NCI-H1930 (cell line): ENCODE measurements around the gene PPP1CB.
A peak's percentile ranks its signal among the peaks of the same experiment; 100 is the strongest.
"Not testable (repeated sequence)": the region's sequence is repeated elsewhere in the genome, so short reads cannot be mapped to it uniquely, and the experiment has no call there.

Experiments used
- DNase-seq, 2 experiments: peaks; one replicate each; lab custom pipeline; 2025; lab: John Stamatoyannopoulos, UW

Gene PPP1CB

GRCh38 chr2:28751252-28751955 is at the start of gene PPP1CB:
PPP1CB (plus strand) TSS chr2:28751830; CDS start chr2:28752125, 295 bp downstream.
- peak; percentile 93 to 95 for DNase-seq

- no peak for DNase-seq
These were observed 49.2 kb upstream of the PPP1CB start for GRCh38 chr2:28702415-28702861.

- no peak for DNase-seq
These were observed 48.8 kb upstream of the PPP1CB start for GRCh38 chr2:28702878-28703277.

- no peak for DNase-seq
These were observed 47.0 kb upstream of the PPP1CB start for GRCh38 chr2:28704621-28705020.

- DNase-seq, result no peak
These were observed 45.7 kb upstream of the PPP1CB start for GRCh38 chr2:28705751-28706440.

- DNase-seq, result no peak
These were observed 44.0 kb upstream of the PPP1CB start for GRCh38 chr2:28707592-28707991.

GRCh38 chr2:28709101-28709500 is 42.5 kb upstream of the PPP1CB start:
- no peak for DNase-seq

- no peak for DNase-seq
These were observed 41.1 kb upstream of the PPP1CB start for GRCh38 chr2:28710545-28710944.

- no peak for DNase-seq
These were observed 37.9 kb upstream of the PPP1CB start for GRCh38 chr2:28713577-28714298.

- no peak for DNase-seq
These were observed 35.3 kb upstream of the PPP1CB start for GRCh38 chr2:28716265-28716865.

GRCh38 chr2:28717339-28717758 is 34.3 kb upstream of the PPP1CB start:
- no peak for DNase-seq

GRCh38 chr2:28720345-28720744 is 31.3 kb upstream of the PPP1CB start:
- DNase-seq, result no peak

- no peak for DNase-seq
These were observed 29.9 kb upstream of the PPP1CB start for GRCh38 chr2:28721601-28722191.

- no peak for DNase-seq
These were observed 26.5 kb upstream of the PPP1CB start for GRCh38 chr2:28725021-28725711.

GRCh38 chr2:28726177-28726576 is 25.5 kb upstream of the PPP1CB start:
- no peak for DNase-seq

GRCh38 chr2:28729698-28730097 is 21.9 kb upstream of the PPP1CB start:
- no peak for DNase-seq

- DNase-seq, result no peak
These were observed 20.9 kb upstream of the PPP1CB start for GRCh38 chr2:28730641-28731146.

GRCh38 chr2:28735511-28735910 is 16.1 kb upstream of the PPP1CB start:
- DNase-seq, result no peak

- DNase-seq, result no peak
These were observed 15.6 kb upstream of the PPP1CB start for GRCh38 chr2:28736034-28736433.

GRCh38 chr2:28737655-28738054 is 14.0 kb upstream of the PPP1CB start:
- DNase-seq, result no peak

GRCh38 chr2:28742619-28743018 is 9.0 kb upstream of the PPP1CB start:
- DNase-seq, result not testable (repeated sequence)
